NCI-H1048 (cell line): ENCODE data around the gene PLEKHA7.
A peak's percentile ranks its signal among the peaks of the same experiment; 100 is the strongest.

Source experiments
- DNase-seq: peaks from one replicate; lab custom pipeline; 2025; lab: John Stamatoyannopoulos, UW

The PLEKHA7 gene

DNA sequence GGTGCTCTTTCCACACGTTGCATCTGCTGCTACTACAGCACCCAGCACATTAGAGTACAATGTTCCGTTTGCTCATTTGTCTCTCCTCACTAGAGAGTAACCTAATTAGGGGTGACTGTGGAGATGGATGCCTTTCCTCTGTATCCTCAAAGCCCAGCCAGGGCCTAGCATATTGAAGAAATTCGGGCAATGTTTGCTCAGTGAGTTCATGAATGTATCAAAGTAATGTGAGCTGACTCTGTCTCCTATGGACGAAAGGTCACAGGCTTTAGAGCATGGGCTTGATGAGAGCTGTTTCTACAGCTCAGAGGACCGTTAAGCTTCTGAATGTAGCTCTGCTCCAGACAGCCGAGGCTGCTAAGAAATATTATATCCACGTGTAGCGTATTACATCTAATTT is 208.3 kb downstream of the PLEKHA7 start:
- no peak for DNase-seq

GRCh38 chr11:16804104-16804947 is 209.9 kb downstream of the PLEKHA7 start:
- no peak for DNase-seq

DNA sequence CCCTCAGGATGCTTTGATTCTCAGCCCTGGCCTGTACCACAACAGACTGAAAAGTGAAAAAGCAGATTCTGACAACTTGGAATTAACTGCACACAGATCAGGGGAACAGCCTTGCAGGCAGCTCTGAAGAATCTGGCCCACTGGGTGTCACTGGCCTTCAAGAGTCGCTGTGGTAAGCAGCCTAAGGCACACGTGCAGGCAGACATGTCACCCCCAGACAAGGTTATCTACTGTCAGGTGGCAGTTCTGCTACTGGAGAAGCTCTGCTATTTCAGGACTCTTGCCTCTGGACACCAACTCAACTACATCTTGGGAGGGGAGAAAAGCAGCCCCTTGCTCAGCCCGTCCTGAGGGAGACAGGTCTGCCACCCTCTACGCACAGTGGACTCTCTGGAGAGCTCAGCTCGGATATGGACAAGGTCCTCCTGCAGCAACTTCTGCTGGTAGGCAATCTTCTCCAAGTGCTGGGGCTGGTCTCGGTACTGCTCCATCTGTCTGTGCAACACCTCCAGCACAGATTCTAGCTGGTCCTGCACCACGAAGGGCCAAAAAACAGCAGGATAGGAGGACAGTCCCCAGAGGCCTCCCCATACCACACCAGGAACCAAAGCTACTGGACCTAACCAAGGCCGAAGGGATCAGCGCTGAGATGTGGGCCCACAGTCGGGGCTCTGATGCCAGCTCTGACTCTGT is 212.8 kb downstream of the PLEKHA7 start:
- DNase-seq: no peak

- DNase-seq: no peak
Observed at GRCh38 chr11:16800382-16800781, 213.8 kb downstream of the PLEKHA7 start.

DNA sequence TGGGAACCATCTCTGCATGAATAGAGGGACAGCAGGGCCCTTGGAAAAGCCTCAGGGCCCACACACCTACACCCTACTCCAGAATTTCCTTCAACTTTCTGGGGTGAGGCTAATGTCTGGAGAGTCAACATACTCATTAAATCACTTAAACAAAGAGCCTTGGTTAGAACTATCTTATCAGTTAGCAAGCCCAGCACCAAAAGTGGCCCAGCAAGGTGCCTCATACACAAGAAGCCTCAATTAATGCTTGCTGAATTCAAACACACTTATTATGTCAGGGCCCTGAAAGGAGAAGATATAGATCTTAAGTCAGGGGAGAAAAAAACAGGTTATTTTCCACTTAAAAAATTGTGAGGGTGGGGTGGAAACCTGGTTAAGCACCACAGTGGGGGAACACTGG is 214.3 kb downstream of the PLEKHA7 start:
- no peak for DNase-seq

DNA sequence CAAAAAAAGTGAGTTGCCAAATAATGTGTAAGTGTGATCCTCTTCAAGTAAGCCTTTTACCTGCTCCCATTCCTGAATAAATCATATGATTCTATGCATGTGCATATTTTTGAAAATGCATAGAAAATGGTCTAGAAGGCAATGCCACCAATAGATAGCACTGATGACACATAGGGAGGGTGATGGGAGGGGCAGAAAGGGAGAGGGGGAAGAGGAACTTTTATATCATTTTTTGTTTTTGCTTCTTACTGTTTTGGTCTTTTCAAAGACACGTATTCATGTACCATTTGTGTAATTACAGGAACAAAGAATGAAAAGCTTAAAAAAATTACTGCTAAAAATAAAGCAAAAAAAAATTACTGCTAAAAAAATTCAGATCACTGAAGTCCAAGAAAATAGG is 215.0 kb downstream of the PLEKHA7 start:
- DNase-seq: no peak

DNA sequence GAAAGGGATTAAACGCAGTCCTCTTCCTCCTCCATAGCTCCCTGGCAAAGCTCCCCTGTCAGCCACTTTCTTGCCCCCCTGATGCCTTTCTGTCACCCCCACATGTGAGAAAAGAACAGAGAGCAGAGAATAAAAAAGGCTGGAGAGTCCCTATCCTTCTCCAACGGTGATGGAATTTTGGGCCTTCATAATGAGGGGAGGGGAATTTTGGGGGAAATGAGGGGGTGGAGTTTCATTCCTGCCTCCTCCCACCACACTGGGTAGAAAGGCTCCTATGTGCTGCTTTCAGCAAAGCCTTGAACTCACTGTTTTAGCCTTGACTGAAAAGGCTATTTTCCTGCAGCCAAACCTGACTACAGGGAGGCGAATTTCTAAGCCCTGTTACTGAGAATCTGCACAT is 216.4 kb downstream of the PLEKHA7 start:
- DNase-seq: no peak

DNA sequence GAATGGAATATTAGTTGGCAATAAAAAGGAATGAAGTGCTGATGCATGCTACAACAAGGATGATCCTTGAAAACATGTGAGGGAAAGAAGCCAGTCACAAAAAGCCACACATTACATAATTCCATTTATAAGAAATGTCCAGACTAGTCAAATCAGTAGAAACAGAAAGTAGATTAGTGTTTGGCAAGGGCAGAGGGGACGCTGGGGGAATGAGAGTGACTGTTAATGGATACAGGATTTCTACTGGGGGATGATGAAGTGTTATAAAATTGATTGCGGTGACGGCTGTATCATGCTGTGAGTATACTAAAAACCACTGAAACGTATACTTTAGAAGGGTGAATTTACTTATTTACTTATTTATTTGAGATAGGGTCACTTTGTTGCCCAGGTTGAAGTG is 217.9 kb downstream of the PLEKHA7 start:
- DNase-seq: no peak

GRCh38 chr11:16795146-16795545 is 219.1 kb downstream of the PLEKHA7 start:
- no peak for DNase-seq

DNA sequence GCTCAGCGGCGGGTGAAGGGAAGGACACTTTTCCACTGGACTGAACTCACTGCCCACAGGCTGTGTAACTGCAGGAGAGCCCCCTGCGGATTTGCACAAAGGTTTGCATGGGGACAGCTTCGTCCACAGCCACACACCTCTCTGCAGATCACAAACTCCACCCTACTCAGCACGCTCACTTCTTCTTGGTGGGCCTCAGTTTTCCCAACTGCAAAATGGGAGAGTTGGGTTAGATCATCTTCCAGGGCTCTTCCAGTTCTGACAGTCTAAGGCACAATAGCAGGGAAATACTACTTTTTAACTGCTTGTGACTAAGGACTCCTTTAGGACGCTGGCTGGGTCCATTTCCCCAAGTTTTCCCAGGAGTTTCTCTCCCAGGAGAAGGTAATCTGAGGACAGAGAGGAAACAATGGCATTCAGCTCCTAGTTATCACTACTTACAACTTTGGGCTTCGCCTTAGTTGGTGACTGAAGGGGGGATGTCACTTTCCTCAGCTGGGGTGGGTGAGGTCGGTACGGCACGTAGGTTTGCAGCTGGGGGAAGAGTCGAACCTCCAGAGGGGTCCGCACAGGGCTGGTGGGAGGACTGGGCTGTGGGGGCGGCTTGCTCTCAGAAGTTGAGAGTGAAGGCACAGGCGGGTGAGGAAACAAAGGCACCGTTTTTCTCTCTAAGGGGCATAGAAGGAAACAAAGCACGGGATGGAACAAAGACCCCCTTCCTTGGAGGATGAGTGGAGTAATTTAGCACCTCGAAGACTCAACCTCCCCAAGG is 220.0 kb downstream of the PLEKHA7 start:
- DNase-seq: no peak

- DNase-seq: no peak
Observed at GRCh38 chr11:16793511-16793910, 220.7 kb downstream of the PLEKHA7 start.

GRCh38 chr11:16793009-16793408 is 221.2 kb downstream of the PLEKHA7 start:
- no peak for DNase-seq

GRCh38 chr11:16792426-16792825 is 221.8 kb downstream of the PLEKHA7 start:
- no peak for DNase-seq

- no peak for DNase-seq
Observed at GRCh38 chr11:16791191-16791961, 222.8 kb downstream of the PLEKHA7 start.

DNA sequence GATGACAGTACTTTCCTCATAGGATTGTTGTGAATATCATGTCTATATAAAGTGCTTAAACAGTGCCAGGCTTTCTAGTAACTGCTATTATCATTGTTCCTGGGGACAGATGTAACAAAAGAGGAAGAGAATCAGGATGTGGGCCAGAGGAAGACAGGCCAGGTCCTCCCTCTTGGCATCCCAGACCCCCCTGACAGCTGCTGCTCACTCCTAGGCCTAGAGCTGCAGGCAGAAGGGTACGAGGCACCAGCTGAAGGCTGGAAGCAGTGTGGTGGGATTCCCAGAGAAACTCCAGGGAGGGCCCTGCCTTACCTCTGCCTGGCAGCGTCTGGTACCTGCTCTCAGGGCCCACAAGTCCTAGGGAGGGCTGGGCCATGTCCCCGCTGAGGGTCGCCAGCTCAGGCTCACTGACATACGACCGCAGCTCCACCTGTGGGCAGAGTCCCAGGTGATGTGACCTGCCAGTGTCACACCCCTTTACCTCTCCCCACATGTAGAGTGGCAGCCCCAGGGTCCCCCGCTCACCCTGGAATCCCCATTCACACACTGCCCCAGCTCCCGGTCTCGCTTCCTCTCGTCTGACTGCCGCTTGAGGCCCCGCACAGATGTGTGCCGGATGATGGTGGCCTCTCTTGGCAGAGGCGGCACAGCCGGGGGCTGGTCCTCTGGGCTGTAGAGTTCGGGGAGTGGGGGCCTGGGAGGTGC is 223.6 kb downstream of the PLEKHA7 start:
- DNase-seq: no peak

DNA sequence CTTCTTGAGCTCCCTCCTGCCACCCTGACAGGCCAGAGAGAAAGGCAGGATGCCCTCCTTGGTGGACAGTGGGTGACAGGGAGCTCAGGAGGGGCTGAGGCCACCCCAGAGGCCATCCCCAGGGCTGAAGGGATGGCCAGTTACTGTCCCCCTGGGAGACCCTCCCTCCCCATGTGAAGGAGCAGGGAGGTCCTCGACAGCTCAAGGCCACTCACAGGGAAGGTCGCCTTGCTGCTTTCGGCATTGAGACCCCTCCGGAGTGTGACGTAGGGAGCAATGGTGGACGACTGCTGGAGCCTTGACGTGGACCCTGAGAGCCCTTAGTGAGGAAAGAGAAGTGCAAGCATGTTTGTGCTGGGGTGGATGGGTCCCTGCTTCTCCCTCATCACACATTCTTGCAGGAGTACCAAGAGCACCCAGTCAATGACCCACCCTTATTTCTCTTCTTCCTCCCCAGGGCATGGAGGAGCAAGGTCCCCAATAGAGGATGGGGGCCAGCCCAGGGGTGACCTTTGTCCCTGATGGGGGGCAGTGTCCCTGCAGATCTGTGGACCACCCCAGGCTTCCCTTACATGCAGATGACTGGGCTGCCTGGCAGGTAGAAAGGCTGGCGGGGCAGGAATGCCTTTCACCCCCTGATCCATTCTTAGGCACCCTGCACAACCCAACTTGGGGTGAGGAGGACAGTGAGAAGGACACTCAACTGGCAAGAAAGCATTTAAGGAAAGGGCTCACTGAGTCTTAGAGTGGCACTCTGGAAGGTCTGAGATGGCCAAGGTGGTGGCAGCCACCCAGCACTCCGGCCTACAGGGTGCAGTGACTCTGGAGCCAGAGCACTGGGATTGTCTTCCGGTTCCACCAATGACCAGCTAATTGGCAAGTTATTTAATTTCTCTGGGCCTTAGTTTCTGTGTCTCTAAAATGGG is 224.4 kb downstream of the PLEKHA7 start:
- no peak for DNase-seq

- no peak for DNase-seq
Observed at GRCh38 chr11:16789063-16789420, 225.2 kb downstream of the PLEKHA7 start.

- peak; percentile 76 for DNase-seq
Observed at GRCh38 chr11:16788141-16789062, 225.8 kb downstream of the PLEKHA7 start.
